GM12891 (cell line): Measurements from ENCODE around the gene DNM1.

ENCODE experiments used
- POLR2A ChIP-seq: IDR thresholded peaks from 2 replicates; pipeline ENCODE4 v1.6.1; 2011; ENCODE audit warnings: low read depth, low read length, control low read depth
- POLR2AphosphoS5 ChIP-seq: IDR thresholded peaks from 2 replicates; pipeline ENCODE4 v1.6.1; 2011; ENCODE audit warnings: low read depth, low read length, control low read depth
- POU2F2 ChIP-seq: IDR thresholded peaks from 2 replicates; pipeline ENCODE4 v1.6.1; 2011; ENCODE audit warnings: low read depth, mild to moderate bottlenecking, control low read depth, low read length, moderate library complexity

GRCh38 chr9:128190516-128191405, 12.4 kb upstream of the DNM1 start:
- no peak for TF ChIP-seq POU2F2
- TF ChIP-seq POLR2AphosphoS5 = no peak
- no peak for TF ChIP-seq POLR2A
